GM21576 (cell line): ENCODE data around the gene DNAH14.
"Not testable (repeated sequence)": the region's sequence is repeated elsewhere in the genome, so short reads cannot be mapped to it uniquely, and the experiment has no call there.

Source experiments
- ATAC-seq: cut with Tn5 transposase; IDR thresholded peaks from one replicate; pipeline ENCODE4 v1.9.1; 2021; ENCODE audit warnings: mild to moderate bottlenecking, moderate library complexity; ENCODE audit not compliant: unreplicated experiment

DNAH14 gene

DNA sequence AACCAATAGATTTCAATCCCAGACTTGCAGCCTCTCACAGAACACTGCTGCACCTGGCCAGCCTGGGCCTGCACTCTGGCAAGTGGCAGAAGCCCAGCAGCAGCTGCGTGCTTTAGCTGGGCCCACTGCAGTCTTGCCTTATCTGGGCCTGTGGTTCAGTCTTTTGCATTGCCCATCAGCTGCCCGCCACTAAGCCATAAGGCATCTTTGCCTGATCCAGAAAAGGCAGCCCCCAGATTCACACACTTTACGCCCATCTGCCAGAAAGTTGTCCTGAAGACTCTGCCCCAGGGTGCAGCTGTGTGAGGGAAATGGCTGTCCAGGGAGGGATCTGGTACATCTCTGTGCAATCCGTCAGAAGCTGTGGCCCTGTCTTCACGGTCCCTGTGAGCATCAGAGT is 217.0 kb downstream of the DNAH14 start:
- no peak for ATAC-seq

DNA sequence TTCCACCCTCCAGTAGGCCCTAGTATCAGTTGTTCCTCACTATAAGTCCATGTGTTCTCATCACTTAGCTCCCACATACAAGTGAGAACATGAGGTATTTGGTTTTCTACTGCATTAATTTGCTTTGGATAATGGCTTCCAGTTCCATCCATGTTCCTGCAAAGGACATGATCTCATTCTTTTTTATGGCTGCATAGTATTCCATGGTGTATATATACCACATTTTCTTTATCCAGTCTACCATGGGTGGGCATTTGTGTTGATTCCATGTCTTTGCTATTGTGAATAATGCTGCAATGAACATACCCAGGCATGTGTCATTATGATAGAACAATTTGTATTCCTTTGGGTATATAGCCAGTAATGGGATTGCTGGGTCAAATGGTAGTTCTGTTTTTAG is 218.3 kb downstream of the DNAH14 start:
- not testable (repeated sequence) for ATAC-seq

DNA sequence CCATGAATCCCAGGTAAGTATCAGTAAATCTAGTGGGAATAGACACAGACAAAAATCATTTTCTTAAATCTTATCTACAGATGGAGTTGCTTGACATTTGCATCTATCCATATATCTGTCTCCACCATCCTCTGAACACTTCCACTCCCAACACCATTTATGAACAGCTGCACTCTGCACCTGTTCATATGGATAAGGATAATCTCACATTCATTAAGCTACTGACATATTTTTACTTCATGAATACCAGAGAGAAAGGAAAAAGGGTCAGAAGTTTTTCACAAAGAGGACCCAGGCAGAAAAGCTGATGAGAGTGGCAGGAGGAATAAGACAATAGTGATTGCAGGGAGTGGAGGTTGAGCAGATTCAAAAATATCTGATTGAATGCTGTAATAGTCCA is 222.6 kb downstream of the DNAH14 start:
- no peak for ATAC-seq

DNA sequence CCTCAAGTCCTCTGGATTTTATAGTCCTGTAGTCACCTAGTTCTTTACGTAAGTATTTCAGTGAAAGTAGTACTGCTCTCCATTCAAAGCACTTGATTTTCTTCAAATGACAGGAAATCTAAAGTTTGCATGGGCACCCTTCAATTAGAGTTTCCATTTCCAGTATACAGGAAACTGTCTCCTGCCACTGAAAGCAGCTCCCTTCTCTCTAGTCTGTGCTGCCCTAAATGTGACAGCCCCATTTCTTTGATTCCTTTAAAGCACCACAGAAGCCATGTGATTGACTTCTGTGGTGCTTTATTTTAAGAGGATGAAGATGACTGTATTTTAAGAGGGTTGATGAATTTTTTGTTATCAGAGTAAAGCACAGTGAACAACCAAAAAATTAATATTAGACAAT is 226.1 kb downstream of the DNAH14 start:
- no peak for ATAC-seq

DNA sequence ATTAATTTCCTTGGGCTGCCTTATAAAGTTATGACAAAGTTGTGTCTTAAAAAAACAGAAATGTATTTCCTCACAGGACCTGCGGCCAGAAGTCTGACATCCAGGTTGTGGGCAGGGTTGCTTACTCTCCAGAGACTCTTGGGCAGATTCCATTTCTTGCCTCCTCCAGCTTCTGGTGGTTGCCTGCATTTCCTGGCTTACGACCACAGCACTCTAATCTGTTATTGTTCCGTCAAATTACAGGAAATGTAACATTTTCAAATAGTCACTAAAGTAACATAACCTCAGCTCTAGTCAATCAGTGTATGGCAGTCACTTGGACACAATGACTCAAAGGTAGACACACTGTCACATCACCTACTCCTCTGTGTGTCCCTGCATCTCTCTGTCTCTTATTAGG is 226.8 kb downstream of the DNAH14 start:
- no peak for ATAC-seq

DNA sequence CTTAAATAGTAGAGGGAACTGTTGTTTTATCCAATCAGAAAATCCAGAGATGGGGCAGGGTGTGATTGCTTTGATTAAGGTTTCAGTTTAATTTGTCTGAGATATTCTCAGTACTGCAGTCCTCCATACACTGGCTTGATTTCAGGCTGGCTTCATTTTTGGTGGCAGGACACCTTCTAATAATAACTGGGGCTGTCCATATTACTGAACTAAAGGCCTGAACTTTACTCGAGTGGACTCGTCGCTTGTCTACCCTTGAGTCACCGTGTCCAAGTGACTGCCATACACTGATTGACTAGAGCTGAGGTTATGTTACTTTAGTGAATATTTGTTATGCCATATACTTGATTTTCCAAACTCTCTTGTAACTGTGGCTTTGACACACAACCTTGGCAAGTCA is 228.8 kb downstream of the DNAH14 start:
- no peak for ATAC-seq

DNA sequence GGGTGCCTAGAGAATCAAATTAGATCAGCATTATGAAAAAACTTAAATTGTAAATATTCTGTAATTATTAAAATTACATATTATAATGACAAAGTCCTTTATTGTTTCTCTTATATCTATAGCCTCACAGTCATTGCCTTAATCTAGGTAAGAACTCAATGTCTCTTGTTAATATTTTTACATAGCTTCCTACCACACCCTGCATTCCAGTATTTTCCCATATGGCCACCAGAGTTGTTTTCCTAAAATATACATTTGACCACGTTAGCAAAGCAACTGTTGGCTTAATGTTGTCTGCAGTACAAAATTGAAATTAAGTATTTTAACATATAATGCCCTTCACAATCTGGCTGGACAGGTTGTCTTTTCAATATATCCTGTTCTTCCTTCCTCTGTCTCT is 230.3 kb downstream of the DNAH14 start:
- ATAC-seq: no peak

DNA sequence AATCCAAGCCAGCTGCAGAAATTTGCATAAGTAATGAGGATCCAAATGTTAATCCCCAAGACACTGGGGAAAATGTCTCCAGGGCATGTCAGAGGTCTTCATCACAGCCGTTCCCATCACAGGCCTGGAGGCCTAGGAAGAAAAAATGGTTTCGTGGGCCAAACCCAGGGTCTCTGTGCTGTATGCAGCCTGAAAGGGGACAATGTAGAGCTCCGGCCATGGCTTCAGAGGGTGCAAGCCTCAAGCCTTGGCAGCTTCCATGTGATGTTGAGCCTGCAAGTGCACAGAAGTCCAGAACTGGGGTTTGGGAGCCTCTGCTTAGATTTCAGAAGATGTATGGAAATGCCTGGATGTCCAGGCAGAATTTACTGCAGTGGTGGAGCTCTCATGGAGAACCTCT is 247.9 kb downstream of the DNAH14 start:
- not testable (repeated sequence) for ATAC-seq

DNA sequence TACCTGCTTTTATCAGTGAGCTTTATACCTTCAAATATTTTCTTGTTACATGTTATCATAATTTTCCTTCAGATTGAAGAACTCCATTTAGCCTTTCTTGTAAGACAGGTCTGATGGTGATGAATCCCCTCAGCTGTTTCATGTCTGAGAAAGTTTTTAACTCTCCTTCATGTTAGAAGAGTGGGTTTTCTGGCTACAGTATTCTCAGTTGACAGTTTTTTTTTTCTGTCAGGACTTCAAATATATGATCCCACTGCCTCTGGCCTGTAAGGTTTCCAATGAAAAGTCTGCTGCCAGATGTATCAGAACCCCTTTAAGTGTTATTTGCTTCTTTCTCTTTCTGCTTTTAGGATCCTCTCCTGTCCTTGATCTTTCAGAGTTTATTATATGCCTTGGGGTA is 250.2 kb downstream of the DNAH14 start:
- ATAC-seq: no peak

DNA sequence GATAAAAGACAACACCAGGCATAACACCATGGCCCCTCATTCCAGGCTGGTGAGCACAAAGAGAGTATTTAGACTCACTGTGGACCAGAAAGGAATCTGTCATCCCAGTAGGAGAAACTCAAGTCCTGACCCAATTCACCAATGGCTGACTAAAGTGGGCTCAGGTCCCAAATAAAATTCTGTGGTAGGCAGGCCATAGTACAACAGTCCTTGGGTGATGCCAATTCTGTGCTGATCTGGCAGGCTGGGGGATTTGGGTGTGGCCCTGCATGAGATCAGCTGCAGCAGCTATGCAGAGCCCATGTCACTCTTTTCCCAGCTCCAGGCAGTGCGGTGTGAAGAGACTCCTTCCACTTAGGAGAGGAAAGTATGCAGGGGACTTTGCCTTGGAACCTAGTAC is 253.2 kb downstream of the DNAH14 start:
- ATAC-seq: no peak

DNA sequence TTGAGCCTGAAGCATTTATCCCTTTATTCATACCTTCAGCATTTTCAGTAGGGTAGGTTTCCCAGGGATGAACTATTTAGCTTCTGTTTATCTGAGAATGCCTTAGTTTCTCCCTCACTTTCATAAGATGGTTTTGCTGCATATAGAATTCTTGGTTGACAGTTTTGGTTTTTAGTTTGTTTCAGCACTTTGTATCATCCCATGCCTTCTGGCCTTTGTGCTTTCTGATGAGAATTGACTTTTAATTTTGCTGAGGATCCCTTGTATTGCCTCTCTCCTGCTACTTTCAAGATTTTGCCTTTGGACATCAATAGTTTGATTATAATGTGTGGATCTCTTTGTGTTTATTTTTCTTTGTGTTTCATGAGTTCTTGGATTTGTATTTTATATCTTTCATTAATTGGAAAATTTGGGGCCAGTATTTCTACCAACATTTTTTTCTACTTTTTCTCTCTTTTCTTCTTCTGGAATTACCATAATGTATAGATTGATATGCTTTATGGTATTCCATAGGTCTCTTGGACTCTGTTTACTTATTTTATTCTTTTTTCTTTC is 261.8 kb downstream of the DNAH14 start:
- ATAC-seq: no peak

DNA sequence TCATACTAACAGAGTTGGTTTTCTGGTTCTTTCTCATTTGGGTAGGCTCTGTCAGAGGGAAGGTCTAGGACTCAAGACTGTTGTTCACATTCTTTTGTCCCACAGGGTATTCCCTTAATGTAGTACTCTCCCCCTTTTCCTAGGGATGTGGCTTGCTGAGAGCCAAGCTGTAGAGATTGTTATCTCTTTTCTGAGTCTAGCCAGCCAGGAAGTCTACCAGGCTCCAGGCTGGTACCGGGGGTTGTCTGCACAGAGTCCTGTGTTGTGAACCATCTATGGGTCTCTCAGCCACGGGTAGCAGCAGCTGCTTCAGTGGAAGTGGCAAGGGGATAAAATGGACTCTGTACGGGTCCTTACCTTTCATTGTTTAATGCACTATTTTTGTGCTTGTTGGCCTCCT is 272.0 kb downstream of the DNAH14 start:
- no peak for ATAC-seq

DNA sequence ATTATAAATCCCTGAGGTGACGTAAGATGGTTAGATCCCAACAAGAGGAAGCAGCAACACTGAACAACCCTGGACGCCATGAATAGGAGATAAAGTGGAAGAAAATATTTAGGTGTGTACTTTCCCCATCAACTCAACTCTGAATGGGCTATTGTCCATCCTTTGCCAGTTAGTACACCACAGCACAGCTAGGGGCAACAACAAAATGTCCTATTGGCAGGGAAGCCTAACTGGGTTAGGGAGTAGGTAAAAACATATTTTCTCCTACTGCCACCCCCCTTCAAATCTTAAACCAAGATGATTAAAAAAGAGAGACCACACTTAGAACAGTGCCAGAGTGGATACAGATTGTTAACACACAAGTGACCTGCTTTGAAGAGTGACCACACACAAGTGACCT is 278.3 kb downstream of the DNAH14 start:
- no peak for ATAC-seq

DNA sequence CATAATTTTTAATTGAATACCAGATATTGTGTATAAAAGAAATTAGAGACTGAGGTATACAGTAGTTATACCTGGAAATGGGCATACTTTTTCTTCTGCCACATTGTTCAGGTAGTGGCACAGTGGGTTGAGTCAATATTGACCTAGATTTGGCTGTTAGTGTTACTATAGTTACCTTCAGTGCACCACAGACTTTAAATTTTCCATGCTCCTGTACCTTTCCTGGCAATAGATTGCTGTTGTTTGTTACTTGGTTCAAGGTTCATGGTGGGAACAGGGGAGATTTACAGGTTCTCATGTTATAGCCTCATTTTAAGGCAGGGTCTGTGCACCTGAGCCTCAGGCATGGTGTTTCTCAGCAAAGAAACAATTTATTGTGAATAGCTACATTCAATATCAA is 279.7 kb downstream of the DNAH14 start:
- ATAC-seq: no peak

DNA sequence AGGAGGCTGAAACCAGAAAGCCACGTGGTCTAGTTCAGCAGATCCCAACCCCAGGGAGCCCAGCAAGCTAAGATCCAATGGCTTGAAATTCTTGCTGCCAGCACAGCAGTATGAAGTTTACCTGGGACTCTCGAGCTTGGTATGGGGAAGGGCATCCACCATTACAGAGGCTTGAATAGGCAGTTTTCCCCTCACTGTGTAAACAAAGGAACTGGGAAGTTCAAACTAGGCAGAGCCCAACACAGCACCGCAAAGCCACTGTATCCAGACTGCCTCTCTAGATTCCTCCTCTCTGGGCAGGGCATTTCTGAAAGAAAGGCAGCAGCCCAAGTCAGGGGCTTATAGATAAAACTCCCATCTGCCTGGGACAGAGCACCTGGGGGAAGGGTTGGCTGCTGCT is 280.7 kb downstream of the DNAH14 start:
- not testable (repeated sequence) for ATAC-seq

DNA sequence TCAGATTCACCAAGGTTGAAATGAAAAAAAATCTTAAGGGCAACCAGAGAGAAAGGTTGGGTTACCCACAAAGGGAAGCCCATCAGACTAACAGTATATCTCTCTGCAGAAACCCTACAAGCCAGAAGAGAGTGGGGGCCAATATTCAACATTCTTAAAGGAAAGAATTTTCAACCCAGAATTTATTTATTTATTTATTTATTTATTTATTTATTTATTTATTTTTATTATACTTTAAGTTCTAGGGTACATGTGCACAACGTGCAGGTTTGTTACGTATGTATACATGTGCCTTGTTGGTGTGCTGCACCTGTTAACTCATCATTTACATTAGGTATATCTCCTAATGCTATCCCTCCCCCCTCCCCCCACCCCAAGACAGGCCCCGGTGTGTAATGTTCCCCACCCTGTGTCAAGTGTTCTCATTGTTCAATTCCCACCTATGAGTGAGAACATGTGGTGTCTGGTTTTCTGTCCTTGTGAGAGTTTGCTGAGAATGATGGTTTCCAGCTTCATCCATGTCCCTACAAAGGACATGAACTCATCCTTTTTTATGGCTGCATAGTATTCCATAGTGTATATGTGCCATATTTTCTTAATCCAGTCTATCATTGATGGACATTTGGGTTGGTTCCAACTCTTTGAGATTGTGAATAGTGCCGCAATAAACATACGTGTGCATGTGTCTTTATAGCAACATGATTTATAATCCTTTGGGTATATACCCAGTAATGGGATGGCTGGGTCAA is 282.4 kb downstream of the DNAH14 start:
- not testable (repeated sequence) for ATAC-seq

DNA sequence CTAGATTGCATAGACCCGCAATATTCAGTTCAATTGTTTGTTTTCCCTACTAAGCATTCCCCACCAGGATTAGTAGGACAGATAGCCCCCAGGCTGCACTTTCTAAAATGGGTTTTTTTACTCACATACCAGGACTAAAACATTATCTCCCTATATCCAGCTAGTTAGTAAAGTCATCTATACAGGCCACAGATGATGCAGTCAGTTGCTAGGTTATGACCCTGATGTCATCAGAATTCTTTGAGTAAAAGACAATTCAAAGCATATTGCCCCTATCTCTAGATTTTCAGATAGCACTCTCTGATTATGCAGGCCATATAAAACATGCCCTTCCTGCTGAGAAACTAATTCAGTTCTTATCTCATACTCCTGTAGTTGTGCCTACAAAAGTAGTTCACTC is 294.8 kb downstream of the DNAH14 start:
- ATAC-seq: no peak

DNA sequence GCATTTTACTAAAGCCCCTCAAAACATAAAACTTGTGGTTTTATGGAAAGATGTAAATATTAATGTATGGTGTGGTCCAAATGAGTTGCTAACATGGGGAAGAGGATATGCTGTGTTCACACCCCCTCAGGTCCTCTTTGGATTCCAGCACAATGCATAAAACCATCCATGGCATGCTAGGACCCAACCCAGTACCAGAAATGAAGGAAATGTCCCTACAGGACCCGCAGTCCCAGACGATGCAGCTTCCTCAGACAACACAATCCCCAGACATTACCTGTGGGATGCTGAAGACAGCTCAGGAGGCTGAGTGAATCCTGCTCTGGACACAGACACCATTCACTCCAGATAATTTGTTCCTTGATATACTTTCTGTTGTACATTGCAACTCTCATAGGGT is 296.2 kb downstream of the DNAH14 start:
- ATAC-seq: no peak

DNA sequence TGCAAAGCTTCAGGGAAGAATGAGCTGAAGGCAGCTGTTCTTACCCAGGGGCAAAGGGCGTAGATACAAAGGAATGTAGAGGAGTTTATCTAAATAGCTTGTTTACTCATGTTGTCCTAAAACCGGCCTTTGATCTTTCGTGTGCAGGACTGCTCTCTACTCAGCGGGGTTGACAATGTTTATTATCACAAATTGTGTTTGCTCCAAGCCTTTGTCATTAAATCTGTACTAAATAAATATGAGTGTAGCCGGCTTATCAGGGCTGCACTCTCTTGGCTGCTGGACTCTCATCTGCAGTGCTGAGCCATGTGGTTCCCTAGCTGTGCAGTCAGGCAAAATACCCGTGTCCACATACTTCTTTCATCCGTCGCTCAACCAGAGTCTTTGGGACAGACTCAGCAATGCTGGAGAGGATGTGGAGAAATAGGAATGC is 299.4 kb downstream of the DNAH14 start:
- ATAC-seq: no peak

DNA sequence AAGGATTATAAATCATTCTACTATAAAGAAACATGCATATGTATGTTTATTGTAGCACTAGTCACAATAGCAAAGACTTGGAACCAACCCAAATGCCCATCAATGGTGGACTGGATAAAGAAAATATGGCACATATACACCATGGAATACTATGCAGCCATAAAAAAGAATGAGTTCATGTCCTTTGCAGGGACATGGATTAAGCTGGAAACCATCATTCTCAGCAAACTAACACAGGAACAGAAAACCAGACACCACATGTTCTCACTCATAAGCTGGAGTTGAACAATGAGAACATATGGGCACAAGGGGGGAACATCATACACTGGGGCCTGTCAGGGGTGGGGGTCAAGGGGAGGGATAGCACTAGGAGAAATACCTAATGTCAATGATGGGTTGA is 300.0 kb downstream of the DNAH14 start:
- not testable (repeated sequence) for ATAC-seq

DNA sequence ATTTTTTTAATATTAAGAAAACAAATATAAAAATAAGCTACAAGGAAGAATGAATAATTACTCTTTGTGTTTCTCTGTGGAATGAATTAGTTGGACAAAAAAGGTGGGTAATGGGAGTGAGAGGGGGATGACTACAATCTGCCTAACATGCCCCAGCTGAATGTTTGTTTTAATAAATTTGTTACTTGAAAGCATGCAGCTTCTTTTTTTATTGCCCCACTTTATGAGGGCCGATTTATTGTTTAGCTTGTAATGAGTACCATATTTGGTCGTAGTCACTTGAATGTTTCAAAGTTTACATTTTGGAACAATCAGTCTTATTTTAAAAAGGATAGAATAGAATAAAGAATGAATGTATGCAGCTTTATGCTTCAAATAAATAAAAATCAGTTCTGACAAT is 301.0 kb downstream of the DNAH14 start:
- ATAC-seq: no peak

DNA sequence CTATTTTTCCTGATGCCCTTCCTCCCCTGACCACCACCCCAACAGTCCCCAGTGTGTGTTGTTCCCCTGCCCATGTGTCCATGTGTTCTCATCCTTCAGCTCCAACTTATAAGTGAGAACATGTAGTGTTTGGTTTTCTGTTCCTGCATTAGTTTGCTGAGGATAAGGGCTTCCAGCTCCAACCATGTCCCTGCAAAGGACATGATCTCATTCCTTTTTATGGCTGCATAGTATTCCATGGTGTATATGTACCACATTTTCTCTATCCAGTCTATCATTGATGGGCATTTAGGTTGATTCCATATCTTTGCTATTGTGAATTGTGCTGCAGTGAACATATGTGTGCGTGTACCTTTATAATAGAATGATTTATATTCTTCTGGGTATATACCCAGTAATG is 303.5 kb downstream of the DNAH14 start:
- ATAC-seq: not testable (repeated sequence)

DNA sequence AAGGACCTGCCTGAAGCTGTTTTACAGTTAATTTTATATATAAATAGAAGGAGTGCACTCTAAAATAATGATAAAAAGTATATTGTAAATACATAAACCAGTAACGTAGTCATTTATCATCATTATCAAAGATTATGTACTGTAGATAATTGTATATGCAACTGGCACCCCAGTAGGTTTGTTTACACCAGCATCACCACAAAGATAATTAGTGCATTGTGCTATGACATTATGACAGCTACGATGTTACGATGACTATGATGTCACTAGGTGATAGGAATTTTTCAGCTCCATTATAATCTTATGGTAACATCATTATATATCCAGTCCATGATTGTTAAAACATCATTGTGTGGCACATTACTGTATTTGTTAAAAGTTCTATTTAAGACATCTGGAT is 313.1 kb downstream of the DNAH14 start:
- ATAC-seq: no peak
